Natural killer cell (primary cell): ENCODE measurements around the gene GNB2. TPM values are rescaled to one million over a fixed set of nuclear protein-coding genes. Genes with fewer than 3 reads are reported as not detected.

Experiments
- ATAC-seq, 3 donors: fragments of 150-1000 bp in 2 of 3; fragments of 200-7000 bp in 1 of 3; cut with Tn5 transposase; 1 replicate in 1 of 3; 2 replicates in 2 of 3; pipeline ENCODE4 v1.10.0; 2021; ENCODE audit warnings: mild to moderate bottlenecking in 2 of 3, moderate library complexity in 2 of 3
- DNase-seq, 2 donors: peaks; one replicate each; pipeline versions ENCODE4 v3.0.0 to v3.0.0-alpha.2; 2013 to 2021; ENCODE audit warnings: mixed read lengths in 1 of 2
- H3K27ac ChIP-seq: one replicate; pipeline ENCODE4 v1.5.1; 2013; ENCODE audit warnings: mild to moderate bottlenecking, low read length
- H3K27me3 ChIP-seq: one replicate; pipeline ENCODE4 v1.6.1; 2013; ENCODE audit warnings: low read length; ENCODE audit not compliant: control insufficient read depth, insufficient read depth
- H3K36me3 ChIP-seq: one replicate; pipeline ENCODE4 v1.6.1; 2013; ENCODE audit warnings: low read length; ENCODE audit not compliant: control insufficient read depth, insufficient read depth
- H3K4me1 ChIP-seq: one replicate; pipeline ENCODE4 v1.6.1; 2013; ENCODE audit warnings: low read length; ENCODE audit not compliant: control insufficient read depth, insufficient read depth
- H3K4me3 ChIP-seq: one replicate; pipeline ENCODE4 v1.5.1; 2013; ENCODE audit warnings: low read length
- H3K9me3 ChIP-seq: one replicate; pipeline ENCODE4 v1.6.1; 2013; ENCODE audit warnings: low read length; ENCODE audit not compliant: control insufficient read depth, insufficient read depth
- H3K27ac Mint-ChIP-seq, 2 donors: one replicate each; pipeline ENCODE4 v1.8.0; 2022; ENCODE audit warnings: mild to moderate bottlenecking in 2 of 2, mixed read lengths in 2 of 2, moderate library complexity in 1 of 2
- H3K27me3 Mint-ChIP-seq, 2 donors: one replicate each; pipeline ENCODE4 v1.8.0; 2022; ENCODE audit warnings: low read depth in 2 of 2, mixed read lengths in 2 of 2
- H3K36me3 Mint-ChIP-seq: one replicate; pipeline ENCODE4 v1.8.0; 2022; ENCODE audit warnings: mixed read lengths
- H3K4me1 Mint-ChIP-seq, 2 donors: one replicate each; pipeline ENCODE4 v1.8.0; 2022; ENCODE audit warnings: mixed read lengths in 2 of 2
- H3K4me3 Mint-ChIP-seq: one replicate; pipeline ENCODE4 v1.8.0; 2022; ENCODE audit warnings: mild to moderate bottlenecking, moderate library complexity, mixed read lengths
- H3K9me3 Mint-ChIP-seq, 2 donors: one replicate each; pipeline ENCODE4 v1.8.0; 2022; ENCODE audit warnings: mixed read lengths in 2 of 2
- CTCF ChIP-seq: fragments of 200-600 bp; IDR thresholded peaks from one replicate; pipeline ENCODE4 v1.8.0; 2022; ENCODE audit warnings: antibody characterized with exemption
- WGBS: methylation state at CpG from one replicate; pipeline ENCODE4 v1.1.7; 2013; ENCODE audit warnings: missing lambda C conversion rate; ENCODE audit not compliant: insufficient coverage; 5-methylcytosine and 5-hydroxymethylcytosine counted together
- intact Hi-C: fragments of 100-400 bp; cut with micrococcal nuclease; formaldehyde crosslinking; loops from one replicate; pipeline ENCODE4 v1.14.2; 2022
- total RNA-seq, 4 donors: library from RNA; stranded (reverse); fragments of 120-200 nt in 1 of 4; gene quantifications; one replicate each; pipeline versions ENCODE4 v1.2.3 to v1.2.4, GENCODE V29; 2013 to 2022

Gene GNB2
- total RNA-seq, 3 donors from 2014 or later (not counting 1 experiment from before 2014, with no cell fraction given) = 194 to 227 (median 212) TPM

GRCh38 chr7:100705320-100705752, 31.8 kb downstream of the GNB2 start:
- WGBS = under 1% methylated on average over 25 of the region's 25 CpGs
- Mint-ChIP-seq H3K4me1 (peaks cover 6 to 21% of the 10 kb centered on the region in 2 donors), H3K27ac (peak overlapping the region; percentile 89 to 97), H3K36me3 (no peaks in the 10 kb centered on the region), H3K9me3 (no peaks in the 10 kb centered on the region), H3K27me3 (peaks cover 0 to 5% of the 10 kb centered on the region in 2 donors), H3K4me3 (peak overlapping the region; percentile 98)
- Histone ChIP-seq H3K36me3 (no peaks in the 10 kb centered on the region), H3K27me3 (no peaks in the 10 kb centered on the region), H3K9me3 (no peaks in the 10 kb centered on the region), H3K27ac (peak overlapping the region; percentile 86), H3K4me1 (peaks cover 16% of the 10 kb centered on the region), H3K4me3 (peak overlapping the region; percentile 86)
- ATAC-seq = peak; percentile 57 to 77 (median 61)
- intact Hi-C loops = loop anchor here (1.0 to 2.0 kb wide), 2 partner anchors 20 to 145 kb away; no protein-coding TSS in a partner anchor
- peak; percentile 81 to 84 for DNase-seq
- peak; percentile 99 for TF ChIP-seq CTCF

GRCh38 chr7:100705753-100706671, 32.5 kb downstream of the GNB2 start, which contains the start of gene POP7:
POP7 (plus strand) TSS chr7:100706121; CDS start chr7:100706831, 710 bp downstream.
- Histone ChIP-seq H3K4me1 (peaks cover 16% of the 10 kb centered on the region), H3K4me3 (peak within 1 kb of the TSS; percentile 86), H3K36me3 (no peaks in the 10 kb centered on the region), H3K9me3 (no peaks in the 10 kb centered on the region), H3K27ac (peak within 1 kb of the TSS; percentile 86), H3K27me3 (no peaks in the 10 kb centered on the region)
- H3K9me3 Mint-ChIP-seq = no peaks in the 10 kb centered on the region
- under 1% methylated on average over 86 of the region's 86 CpGs for WGBS
- no peak for TF ChIP-seq CTCF
- no peaks in the 10 kb centered on the region for H3K36me3 Mint-ChIP-seq
- H3K4me1 Mint-ChIP-seq = peaks cover 6 to 21% of the 10 kb centered on the region in 2 donors
- H3K4me3 Mint-ChIP-seq = peak within 1 kb of the TSS; percentile 98
- ATAC-seq (peak; percentile 96 to 99 (median 97)), DNase-seq (peak; percentile 98 to 99)
- peak within 1 kb of the TSS; percentile 89 to 97 for H3K27ac Mint-ChIP-seq
- peaks cover 0 to 5% of the 10 kb centered on the region in 2 donors for H3K27me3 Mint-ChIP-seq
- intact Hi-C loops = loop anchor here (1.0 to 2.0 kb wide), 2 partner anchors 19 to 145 kb away; no protein-coding TSS in a partner anchor

GRCh38 chr7:100706672-100707311, 33.3 kb downstream of the GNB2 start:
- intact Hi-C loops = no loop called here
- Histone ChIP-seq H3K27ac (peak overlapping the region; percentile 86), H3K9me3 (no peaks in the 10 kb centered on the region), H3K27me3 (no peaks in the 10 kb centered on the region), H3K4me1 (peaks cover 16% of the 10 kb centered on the region), H3K36me3 (no peaks in the 10 kb centered on the region), H3K4me3 (peak overlapping the region; percentile 86)
- no peak for ATAC-seq
- no peak for TF ChIP-seq CTCF
- Mint-ChIP-seq H3K27ac (peak overlapping the region; percentile 89 to 97), H3K4me3 (peak overlapping the region; percentile 98), H3K4me1 (peaks cover 6 to 21% of the 10 kb centered on the region in 2 donors), H3K27me3 (no peaks in the 10 kb centered on the region), H3K9me3 (no peaks in the 10 kb centered on the region), H3K36me3 (no peaks in the 10 kb centered on the region)
- WGBS = 66% methylated on average over 34 of the region's 34 CpGs
- no peak for DNase-seq
